IMR-90 (cell line): Measurements from ENCODE around the gene SPTLC2.

Experiments
- FOS ChIP-seq: fragments of 150-350 bp; IDR thresholded peaks from 2 replicates; pipeline ENCODE4 v1.6.1; 2016; ENCODE audit warnings: low read depth, low read length
- MAFK ChIP-seq: IDR thresholded peaks from 2 replicates; pipeline ENCODE4 v1.6.1; 2012; ENCODE audit warnings: low read depth, low read length, improper control_type of control experiment
- NFE2L2 ChIP-seq: fragments of 150-350 bp; IDR thresholded peaks from 2 replicates; pipeline ENCODE4 v1.6.1; 2016; ENCODE audit warnings: low read depth, mild to moderate bottlenecking, low read length
- POLR2A ChIP-seq: IDR thresholded peaks from 2 replicates; pipeline ENCODE4 v1.6.1; 2012; ENCODE audit warnings: mild to moderate bottlenecking, low read depth, low read length
- RAD21 ChIP-seq: IDR thresholded peaks from 2 replicates; pipeline ENCODE4 v1.6.1; 2012; ENCODE audit warnings: low read length, improper control_type of control experiment
- RCOR1 ChIP-seq: IDR thresholded peaks from 2 replicates; pipeline ENCODE4 v1.6.1; 2012; ENCODE audit warnings: mild to moderate bottlenecking, low read length, improper control_type of control experiment; ENCODE audit not compliant: insufficient replicate concordance
- SMC3 ChIP-seq: fragments of 150-350 bp; IDR thresholded peaks from 2 replicates; pipeline ENCODE4 v1.6.1; 2016; ENCODE audit warnings: low read depth, mild to moderate bottlenecking, antibody characterized with exemption, low read length, moderate library complexity
- TF ChIP-seq, protein P1 (sequence below): conservative IDR thresholded peaks from 2 replicates; pipeline ENCODE4 v1.5.1; 2012; ENCODE audit warnings: mild to moderate bottlenecking, low read depth, low read length, improper control_type of control experiment

DNA sequence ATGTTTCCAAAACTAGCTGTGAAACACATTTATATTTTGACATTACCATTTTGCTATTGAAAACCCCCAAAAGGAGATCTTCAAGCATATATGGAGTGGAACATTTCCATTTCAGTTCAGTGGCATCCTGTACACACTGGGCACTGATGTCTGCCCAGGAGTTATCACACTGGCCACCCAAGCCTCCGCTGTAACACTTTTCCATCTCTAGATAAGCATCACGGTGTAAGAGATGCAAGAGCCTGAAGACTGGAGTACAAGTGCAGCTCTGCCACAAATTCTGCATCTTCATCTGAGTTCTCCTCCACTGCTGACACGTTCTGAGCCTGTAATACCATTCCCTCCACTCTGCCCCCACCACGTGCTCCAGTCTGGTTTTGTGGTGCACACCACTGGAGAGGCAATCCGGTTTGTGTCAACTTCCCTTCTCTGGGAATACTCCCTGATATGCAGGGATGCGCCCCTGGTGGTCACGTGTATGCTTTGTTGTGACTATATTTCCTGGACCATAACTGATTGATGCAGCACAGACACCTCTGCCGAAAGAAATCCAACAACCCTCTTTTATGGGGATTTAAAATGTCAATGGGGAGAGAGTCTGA, 12.7 kb downstream of the SPTLC2 start:
- TF ChIP-seq RCOR1 (no peak), POLR2A (no peak), FOS (no peak), SMC3 (no peak), MAFK (no peak), NFE2L2 (no peak), RAD21 (no peak)
- TF ChIP-seq, protein P1, sequence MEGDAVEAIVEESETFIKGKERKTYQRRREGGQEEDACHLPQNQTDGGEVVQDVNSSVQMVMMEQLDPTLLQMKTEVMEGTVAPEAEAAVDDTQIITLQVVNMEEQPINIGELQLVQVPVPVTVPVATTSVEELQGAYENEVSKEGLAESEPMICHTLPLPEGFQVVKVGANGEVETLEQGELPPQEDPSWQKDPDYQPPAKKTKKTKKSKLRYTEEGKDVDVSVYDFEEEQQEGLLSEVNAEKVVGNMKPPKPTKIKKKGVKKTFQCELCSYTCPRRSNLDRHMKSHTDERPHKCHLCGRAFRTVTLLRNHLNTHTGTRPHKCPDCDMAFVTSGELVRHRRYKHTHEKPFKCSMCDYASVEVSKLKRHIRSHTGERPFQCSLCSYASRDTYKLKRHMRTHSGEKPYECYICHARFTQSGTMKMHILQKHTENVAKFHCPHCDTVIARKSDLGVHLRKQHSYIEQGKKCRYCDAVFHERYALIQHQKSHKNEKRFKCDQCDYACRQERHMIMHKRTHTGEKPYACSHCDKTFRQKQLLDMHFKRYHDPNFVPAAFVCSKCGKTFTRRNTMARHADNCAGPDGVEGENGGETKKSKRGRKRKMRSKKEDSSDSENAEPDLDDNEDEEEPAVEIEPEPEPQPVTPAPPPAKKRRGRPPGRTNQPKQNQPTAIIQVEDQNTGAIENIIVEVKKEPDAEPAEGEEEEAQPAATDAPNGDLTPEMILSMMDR: no peak
